GM18499 (cell line): ENCODE results near the gene GRIK5.
"Not testable (repeated sequence)": the region's sequence is repeated elsewhere in the genome, so short reads cannot be mapped to it uniquely, and the experiment has no call there.

ENCODE experiments used
- ATAC-seq: cut with Tn5 transposase; IDR thresholded peaks from one replicate; pipeline ENCODE4 v1.9.1; 2021; ENCODE audit warnings: moderate number of reproducible peaks; ENCODE audit not compliant: insufficient read depth, unreplicated experiment

GRIK5 gene

GRCh38 chr19:42053037-42053935 lies 16.7 kb downstream of the GRIK5 start:
- no peak for ATAC-seq

- no peak for ATAC-seq
Measured at GRCh38 chr19:42052241-42052863, 17.7 kb downstream of the GRIK5 start.

GRCh38 chr19:42051166-42052115 lies 18.6 kb downstream of the GRIK5 start:
- no peak for ATAC-seq

DNA sequence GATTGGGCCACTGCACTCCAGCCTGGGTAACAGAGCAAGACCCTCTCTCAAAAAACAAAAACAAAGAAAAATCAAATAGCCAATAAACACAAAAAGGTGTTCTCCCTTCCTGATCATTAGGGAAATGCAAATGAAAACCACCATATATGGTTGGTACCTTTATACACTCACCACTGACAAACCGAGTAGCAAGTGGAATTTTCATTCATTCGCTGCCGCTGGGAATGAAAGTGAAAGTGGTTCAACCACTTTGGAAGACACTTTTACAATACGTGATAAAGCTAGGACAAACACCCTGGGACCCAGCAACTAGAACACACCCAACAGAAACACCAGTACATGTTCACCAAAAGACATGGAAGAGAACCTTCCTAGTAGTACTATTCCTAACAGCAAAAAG lies 21.0 kb downstream of the GRIK5 start:
- ATAC-seq: no peak

GRCh38 chr19:42045575-42045974 lies 24.4 kb downstream of the GRIK5 start:
- no peak for ATAC-seq

DNA sequence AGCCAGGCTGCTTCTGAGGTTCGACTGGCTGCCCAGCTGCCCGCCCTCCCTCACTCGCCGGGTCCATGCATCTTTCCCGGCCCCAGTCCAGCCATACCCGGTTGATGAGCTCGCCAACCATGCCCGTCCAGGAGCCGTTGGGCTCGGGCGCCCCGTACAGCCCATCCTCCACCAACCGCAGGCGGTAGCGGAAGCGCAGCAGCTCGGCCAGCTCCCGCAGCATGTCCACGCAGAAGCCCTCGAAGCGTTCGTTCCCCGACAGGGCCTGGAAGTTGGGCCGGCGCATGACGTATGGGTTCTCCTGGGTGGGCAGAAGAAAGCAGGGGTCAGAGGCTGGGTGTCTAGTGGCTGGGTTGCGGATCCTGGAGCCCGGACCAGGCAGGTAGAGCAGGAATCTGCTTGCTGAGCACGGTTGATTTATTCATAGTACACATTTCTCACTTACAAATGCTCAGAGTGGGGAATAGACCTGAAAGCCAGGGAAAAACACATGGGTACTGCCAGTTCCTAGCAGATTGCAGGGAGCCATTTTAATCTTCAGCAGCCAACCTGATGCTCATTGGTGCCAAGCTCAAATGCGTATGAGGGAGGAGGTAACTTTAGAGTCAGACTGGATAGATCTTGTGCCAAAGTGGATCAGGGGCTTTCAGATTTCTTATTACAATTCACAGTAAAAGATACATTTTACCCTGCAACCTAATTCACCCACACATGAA lies 27.4 kb downstream of the GRIK5 start:
- no peak for ATAC-seq

DNA sequence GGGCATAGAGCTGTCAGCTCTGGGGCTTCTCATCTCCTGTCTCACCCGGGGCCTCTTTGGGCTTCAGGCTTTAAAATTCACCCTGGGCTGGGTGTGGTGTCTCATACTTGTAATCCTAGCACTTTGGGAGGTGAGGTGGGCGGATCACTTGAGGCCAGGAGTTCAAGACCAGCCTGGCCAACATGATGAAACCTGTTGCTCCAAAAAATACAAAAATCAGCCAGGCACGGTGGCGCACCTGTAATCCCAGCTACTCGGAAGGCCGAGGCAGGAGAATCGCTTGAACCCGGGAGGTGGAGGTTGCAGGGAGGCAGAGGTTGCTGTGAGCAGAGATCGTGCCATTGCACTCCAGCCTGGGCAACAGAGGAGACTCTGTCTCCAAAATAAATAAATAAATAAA lies 29.5 kb downstream of the GRIK5 start:
- not testable (repeated sequence) for ATAC-seq

- no peak for ATAC-seq
Measured at GRCh38 chr19:42040031-42040430, 30.0 kb downstream of the GRIK5 start.

- ATAC-seq: no peak
Measured at GRCh38 chr19:42038666-42039065, 31.3 kb downstream of the GRIK5 start.

- no peak for ATAC-seq
Measured at GRCh38 chr19:42037649-42038048, 32.4 kb downstream of the GRIK5 start.

DNA sequence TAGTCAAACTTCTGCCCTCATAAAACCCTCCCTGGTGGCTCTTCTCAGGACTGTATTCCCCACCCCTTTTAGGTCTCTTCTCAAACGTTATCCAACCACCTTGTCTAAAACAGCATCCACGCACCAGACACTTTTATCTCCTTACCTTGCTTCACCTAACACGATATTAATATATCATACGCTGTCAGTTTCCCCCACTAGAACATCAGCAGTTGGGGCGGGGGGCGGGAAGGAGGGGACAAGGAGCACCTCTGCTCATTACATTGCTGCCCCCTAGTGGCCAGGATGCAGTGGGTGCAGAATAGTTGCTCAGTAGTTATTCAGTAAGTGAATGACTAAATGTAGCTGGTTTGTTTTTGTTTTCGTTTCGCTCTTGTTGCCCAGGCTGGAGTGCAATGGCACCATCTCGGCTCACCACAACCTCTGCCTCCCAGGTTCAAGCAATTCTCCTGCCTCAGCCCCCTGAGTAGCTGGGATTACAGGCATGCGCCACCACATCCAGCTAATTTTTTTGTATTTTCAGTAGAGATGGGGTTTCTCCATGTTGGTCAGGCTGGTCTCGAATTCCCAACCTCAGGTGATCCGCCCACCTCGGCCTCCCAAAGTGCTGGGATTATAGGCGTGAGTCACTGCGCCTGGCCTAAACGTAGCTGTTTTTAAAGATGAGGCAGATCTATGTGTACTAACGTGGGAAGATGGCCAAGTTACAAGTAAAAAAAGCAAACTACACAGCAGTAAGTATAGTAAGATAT lies 35.2 kb downstream of the GRIK5 start:
- not testable (repeated sequence) for ATAC-seq

DNA sequence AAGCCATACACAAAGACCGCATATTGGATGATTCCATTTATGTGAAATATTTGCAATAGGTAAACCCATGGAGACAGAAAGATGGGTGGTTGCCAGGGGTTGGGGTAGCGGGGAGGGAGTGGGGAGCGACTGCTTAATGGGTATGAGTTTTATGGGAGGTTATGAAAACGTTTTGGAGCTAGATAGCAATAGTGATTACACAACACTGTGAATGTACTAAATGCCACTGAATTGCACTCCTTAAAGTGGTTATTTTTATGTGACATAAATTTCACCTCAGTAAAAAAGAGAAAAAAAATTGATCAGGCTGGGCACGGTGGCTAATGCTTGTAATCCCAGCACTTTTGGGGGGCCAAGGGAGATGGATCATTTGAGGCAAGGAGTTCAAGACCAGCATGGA lies 36.6 kb downstream of the GRIK5 start:
- ATAC-seq: no peak

DNA sequence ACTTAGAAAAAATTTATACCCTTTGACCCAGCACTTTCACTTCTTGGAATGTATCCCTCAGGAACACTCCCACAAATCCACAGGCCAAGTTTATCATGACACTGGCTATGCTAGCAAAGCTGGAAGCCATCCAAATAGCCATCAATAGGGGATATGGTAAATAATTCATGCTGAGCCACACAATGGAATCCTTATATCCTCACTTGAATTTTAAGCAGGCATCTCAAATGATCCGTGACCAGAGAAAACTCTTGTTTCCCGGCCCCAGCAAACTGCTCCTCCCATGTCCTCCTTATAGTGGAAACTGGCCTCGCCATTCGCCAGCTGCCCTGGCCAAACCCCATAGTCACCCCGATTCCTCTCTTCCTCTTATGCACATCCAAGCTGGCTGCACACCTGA lies 37.6 kb downstream of the GRIK5 start:
- no peak for ATAC-seq

- no peak for ATAC-seq
Measured at GRCh38 chr19:42030645-42031440, 39.2 kb downstream of the GRIK5 start.

GRCh38 chr19:42028304-42029216 lies 41.4 kb downstream of the GRIK5 start:
- no peak for ATAC-seq

DNA sequence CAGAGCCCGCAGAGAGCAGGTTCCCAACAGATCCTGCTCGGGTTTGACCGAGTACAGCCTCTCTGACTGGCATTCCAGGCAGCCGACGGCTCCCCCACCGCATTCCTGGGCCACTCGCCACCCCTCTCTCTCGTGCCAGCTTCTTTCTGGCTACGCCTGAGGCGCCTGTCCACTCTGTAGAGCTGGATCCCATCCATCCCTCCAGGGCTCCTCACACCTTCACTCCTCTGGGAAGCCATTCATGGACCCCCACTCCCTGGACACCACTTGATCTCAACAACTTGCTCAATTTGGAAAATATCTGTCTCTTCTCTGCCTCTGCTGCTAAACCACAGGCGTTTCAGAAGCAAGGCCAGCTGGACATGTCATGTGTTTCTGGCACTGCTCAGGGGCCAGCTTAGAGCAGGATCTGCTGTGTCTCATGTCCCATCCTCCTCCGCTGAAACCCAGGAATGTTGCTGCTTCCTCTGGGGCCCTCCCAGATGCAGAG lies 45.3 kb downstream of the GRIK5 start:
- ATAC-seq: no peak

- no peak for ATAC-seq
Measured at GRCh38 chr19:42023943-42024260, 46.1 kb downstream of the GRIK5 start.
